Lower lobe of right lung (tissue), 2 donors: ENCODE results near the gene TUBA3D. TPM values are rescaled to one million over a fixed set of nuclear protein-coding genes. Genes with fewer than 3 reads are reported as not detected.
"Not testable (repeated sequence)": the region's sequence is repeated elsewhere in the genome, so short reads cannot be mapped to it uniquely, and the experiment has no call there.

Source experiments
- ATAC-seq, 2 donors: fragments of 200-7000 bp; cut with Tn5 transposase; one replicate each; pipeline ENCODE4 v1.9.1; 2020 to 2022; ENCODE audit warnings: mild to moderate bottlenecking in 2 of 2, moderate library complexity in 2 of 2
- DNase-seq: peaks from one replicate; pipeline ENCODE4 v3.0.0-alpha.2; 2020
- H3K27ac ChIP-seq: fragments of 200-600 bp; one replicate; pipeline ENCODE4 v1.8.0; 2022
- H3K27me3 ChIP-seq: fragments of 200-600 bp; one replicate; pipeline ENCODE4 v1.8.0; 2022; ENCODE audit warnings: low read depth
- H3K36me3 ChIP-seq: fragments of 200-600 bp; one replicate; pipeline ENCODE4 v1.8.0; 2022; ENCODE audit warnings: mild to moderate bottlenecking
- H3K4me1 ChIP-seq: fragments of 200-600 bp; one replicate; pipeline ENCODE4 v1.8.0; 2022
- H3K4me3 ChIP-seq: fragments of 200-600 bp; one replicate; pipeline ENCODE4 v1.8.0; 2022; ENCODE audit warnings: mild to moderate bottlenecking
- H3K9me3 ChIP-seq: fragments of 200-600 bp; one replicate; pipeline ENCODE4 v1.8.0; 2022
- intact Hi-C: fragments of 100-400 bp; cut with DNase I; formaldehyde crosslinking; loops from one replicate; pipeline ENCODE4 v1.11.0; 2022
- total RNA-seq: library from RNA; stranded (reverse); fragmentation: NEBNext Ultra II Directional; extraction: Animal tissue kit (Norgen Biotek cat#: 25700); gene quantifications from one replicate; pipeline ENCODE4 v1.2.1, GENCODE V29; 2021
- TF ChIP-seq, protein P1 (sequence below): fragments of 200-600 bp; IDR thresholded peaks from one replicate; pipeline ENCODE4 v1.8.0; 2022; ENCODE audit warnings: antibody characterized with exemption, mild to moderate bottlenecking
- donor health status: DM: no; HTN: yes; CAD: no; lungs with severe emphysema.

The TUBA3D gene
- total RNA-seq, 1 donor from 2014 or later, result not detected

DNA sequence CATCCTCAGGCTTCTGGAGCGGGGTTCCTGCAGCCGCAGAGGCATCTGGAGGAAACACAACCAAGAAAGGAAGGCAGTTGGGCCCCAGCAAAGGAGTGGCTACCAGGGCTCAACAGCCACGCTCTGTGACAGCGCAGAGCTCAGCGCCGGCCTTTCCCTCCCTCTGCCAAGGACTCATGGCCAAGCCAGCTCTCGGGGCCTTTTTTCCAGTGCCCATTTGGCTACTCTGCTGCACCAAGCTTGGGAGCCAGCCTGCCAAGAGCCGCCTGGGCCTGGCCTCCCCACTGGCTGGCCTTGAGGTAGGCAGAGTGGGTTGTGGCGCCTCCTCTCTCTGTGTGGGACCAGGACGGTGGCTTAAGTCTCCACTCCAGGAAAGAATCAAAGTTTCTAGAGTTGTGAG lies 44.6 kb downstream of the TUBA3D start:
- no peak overlapping the region for H3K27ac ChIP-seq
- DNase-seq, result no peak
- peaks cover 34% of the 10 kb centered on the region for H3K36me3 ChIP-seq
- no peak overlapping the region for H3K4me3 ChIP-seq
- no peaks in the 10 kb centered on the region for H3K9me3 ChIP-seq
- no peaks in the 10 kb centered on the region for H3K27me3 ChIP-seq
- H3K4me1 ChIP-seq, result no peaks in the 10 kb centered on the region
- TF ChIP-seq, protein P1, sequence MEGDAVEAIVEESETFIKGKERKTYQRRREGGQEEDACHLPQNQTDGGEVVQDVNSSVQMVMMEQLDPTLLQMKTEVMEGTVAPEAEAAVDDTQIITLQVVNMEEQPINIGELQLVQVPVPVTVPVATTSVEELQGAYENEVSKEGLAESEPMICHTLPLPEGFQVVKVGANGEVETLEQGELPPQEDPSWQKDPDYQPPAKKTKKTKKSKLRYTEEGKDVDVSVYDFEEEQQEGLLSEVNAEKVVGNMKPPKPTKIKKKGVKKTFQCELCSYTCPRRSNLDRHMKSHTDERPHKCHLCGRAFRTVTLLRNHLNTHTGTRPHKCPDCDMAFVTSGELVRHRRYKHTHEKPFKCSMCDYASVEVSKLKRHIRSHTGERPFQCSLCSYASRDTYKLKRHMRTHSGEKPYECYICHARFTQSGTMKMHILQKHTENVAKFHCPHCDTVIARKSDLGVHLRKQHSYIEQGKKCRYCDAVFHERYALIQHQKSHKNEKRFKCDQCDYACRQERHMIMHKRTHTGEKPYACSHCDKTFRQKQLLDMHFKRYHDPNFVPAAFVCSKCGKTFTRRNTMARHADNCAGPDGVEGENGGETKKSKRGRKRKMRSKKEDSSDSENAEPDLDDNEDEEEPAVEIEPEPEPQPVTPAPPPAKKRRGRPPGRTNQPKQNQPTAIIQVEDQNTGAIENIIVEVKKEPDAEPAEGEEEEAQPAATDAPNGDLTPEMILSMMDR, result no peak
- intact Hi-C loops, result no loop called here
- no peak for ATAC-seq

DNA sequence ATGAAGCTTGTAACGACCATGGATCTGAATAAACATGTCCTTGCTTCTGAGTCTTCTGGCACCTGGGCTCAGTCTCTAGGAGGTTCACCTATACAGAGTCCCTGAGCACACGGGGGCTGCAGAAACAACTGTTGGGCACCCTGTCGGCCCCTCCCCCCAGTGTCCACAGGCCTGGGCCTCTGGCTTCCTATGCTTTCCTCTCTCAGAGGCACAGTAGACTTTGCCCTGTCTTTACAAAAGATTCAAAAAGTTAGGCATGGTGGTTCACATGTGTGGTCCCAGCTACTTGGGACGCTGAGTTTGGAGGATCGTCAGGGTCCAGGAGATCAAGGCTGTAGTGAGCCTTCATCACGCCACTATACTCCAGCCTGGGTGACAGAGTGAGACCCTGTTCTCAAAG lies 45.6 kb downstream of the TUBA3D start:
- H3K4me1 ChIP-seq, H3K27me3 ChIP-seq, intact Hi-C loops, H3K27ac ChIP-seq, ATAC-seq, H3K9me3 ChIP-seq, DNase-seq, H3K4me3 ChIP-seq: not testable (repeated sequence)
- H3K36me3 ChIP-seq, result peaks cover 34% of the 10 kb centered on the region

DNA sequence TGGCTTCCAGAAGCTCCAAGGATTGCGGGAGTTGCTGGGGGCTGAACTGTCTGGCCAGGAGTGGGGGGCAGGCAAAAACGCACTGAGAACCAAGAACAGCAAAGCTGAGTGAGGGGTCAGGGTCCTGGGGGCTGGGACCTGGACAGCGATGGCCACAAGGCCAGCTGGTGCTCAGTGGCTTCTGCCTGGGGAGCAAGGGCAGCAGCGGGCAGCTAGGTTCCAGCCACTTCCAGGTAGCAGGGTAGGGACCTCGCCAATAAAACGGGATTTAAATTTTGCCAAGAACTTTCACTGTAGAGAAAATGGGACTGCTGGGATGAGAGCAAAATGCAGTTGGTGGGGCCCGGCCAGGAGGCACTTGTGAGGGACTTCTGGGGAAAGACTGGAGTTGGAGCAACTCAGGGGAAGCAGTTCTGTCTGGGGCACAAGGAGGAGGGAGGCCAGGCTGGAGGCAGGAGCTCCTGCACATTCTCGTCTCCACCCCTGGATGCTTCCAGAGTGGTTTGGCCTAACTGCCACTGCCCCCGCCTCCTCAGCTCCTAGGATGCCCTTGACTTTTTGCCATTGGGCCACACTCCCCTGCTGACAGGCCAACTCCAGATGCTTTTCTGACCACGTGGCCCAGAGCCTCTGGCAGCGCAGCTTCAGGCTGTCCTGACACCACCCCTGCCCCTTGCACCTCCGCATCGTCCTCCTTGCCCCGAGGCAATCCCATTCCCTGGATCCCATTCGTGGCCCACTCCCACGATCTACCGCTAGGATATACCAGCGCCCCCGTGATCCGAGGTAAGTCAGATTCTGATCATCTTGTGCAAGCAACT lies 46.3 kb downstream of the TUBA3D start:
- Histone ChIP-seq H3K27me3 (no peaks in the 10 kb centered on the region), H3K36me3 (peaks cover 34% of the 10 kb centered on the region), H3K9me3 (no peaks in the 10 kb centered on the region), H3K27ac (no peak overlapping the region), H3K4me3 (no peak overlapping the region), H3K4me1 (peaks cover 2% of the 10 kb centered on the region)
- TF ChIP-seq, protein P1, result no peak
- ATAC-seq (no peak), DNase-seq (no peak)
- intact Hi-C loops, result no loop called here

DNA sequence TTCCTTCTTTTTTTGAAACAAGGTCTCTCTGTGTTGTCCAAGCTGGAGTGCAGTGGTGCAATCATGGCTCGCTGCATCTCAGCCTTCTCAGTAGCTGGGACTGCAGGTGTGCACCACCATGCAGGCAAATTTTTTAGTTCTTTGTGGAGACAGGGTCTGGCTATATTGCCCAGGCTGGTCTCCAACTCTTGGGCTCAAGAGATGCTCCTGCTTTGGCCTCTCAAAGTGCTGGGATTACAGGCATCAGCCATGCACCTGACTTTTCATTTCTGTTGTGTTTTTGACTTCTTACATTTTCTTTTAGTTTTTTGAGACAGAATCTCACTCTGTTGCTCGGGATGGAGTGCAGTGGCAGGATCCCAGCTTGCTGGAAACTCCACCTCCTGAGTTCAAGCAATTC lies 49.3 kb downstream of the TUBA3D start:
- not testable (repeated sequence) for DNase-seq

DNA sequence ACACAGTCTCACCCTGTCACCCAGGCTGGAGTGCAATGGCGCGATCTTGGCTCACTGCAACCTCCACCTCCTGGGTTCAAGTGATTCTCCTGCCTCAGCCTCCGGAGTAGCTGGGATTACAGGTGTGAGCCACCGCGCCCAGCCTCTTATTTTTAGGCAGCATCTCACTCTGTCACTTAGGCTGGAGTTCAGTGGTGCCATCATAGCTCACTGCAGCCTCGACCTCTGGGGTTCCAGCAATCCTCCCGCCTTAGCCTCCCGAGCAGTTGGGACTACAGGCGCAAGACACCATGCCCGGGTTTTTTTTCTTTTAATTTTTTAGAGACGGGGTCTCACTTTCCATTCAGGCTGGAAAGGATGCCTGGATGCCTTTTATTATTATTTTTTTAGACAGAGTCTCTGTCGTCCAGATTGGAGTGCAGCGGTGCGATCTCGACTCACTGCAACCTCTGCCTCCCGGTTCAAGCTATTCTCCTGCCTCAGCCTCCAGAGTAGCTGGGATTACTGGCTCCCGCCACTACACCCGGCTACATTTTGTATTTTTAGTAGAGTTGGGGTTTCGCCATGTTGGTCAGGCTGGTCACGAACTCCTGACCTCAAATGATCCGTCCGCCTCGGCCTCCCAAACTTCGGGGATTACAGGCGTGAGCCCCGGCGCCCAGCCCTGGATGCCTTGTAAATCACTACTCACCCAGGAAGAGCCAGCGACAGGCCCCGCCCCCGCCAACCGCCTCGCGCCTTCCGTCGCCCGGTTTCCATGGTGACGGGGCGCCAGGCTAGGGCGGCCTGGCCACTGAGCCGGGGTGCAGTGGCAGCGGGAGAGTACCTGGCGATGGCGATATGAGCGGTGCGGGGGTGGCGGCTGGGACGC lies 51.4 kb downstream of the TUBA3D start, which contains the start of gene CCDC74A:
TSS of gene CCDC74A (plus strand) at position 758 of the 871 bp plus-strand sequence. CDS start at position 841, 83 bp downstream.
- H3K4me3 ChIP-seq, result peak within 1 kb of the TSS; percentile 48
- H3K9me3 ChIP-seq, result not testable (repeated sequence)
- peak; percentile 86 for DNase-seq

More for the DNA sequence above, 49.3 kb downstream of the TUBA3D start:
- H3K9me3 ChIP-seq, H3K4me1 ChIP-seq, H3K27ac ChIP-seq, intact Hi-C loops, H3K4me3 ChIP-seq, ATAC-seq, H3K36me3 ChIP-seq: not testable (repeated sequence)
- peaks cover 12% of the 10 kb centered on the region for H3K27me3 ChIP-seq

DNA sequence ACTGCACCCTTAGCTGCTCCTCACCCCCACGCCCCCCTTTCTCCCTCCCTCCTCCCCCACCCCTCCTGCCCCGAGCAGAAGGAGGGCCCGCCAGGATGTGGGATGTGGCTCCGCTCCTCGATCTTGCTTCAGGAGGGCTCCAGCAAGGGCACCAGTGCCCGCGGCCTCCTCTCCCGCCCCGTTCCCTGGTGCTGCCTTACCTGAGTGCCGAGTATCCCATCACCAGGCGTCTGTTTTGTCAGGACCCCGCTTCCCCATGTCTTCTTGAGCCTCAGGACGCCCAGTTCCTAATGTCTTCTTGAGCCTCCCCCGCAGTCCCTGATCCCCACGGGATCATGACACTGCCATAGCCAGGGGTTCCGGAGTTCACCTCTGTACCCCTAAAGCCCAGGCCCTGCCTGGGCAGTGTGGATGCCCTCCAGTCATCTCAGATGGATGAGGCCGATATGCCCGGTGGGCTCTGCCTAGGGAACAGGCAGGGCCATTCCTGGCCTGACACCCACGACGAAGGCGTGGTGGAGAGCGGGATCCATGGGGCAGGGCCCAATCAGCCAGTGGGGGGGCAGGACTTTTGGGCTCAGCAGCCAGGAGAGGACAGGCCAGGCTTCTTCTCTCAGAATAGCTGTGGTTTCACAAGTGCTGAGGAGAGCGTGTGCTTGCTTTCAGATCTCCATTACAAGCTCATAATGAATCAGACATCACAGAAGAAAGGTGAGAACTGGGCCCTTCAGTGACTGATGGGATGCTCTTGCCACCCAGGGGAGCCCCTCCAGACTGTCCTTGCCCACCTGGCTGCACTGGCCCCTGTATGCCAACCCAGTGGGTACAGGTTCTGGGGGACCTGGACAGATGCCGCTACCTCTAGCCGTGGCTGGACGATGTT lies 53.3 kb downstream of the TUBA3D start:
- H3K4me1 ChIP-seq, H3K27ac ChIP-seq: not testable (repeated sequence)
- peaks cover 12% of the 10 kb centered on the region for H3K27me3 ChIP-seq

More for the DNA sequence above, 51.4 kb downstream of the TUBA3D start, which contains the start of gene CCDC74A:
- H3K36me3 ChIP-seq, intact Hi-C loops, H3K27ac ChIP-seq, H3K4me1 ChIP-seq: not testable (repeated sequence)
- peaks cover 12% of the 10 kb centered on the region for H3K27me3 ChIP-seq
- ATAC-seq, result peak; percentile 89 to 92

DNA sequence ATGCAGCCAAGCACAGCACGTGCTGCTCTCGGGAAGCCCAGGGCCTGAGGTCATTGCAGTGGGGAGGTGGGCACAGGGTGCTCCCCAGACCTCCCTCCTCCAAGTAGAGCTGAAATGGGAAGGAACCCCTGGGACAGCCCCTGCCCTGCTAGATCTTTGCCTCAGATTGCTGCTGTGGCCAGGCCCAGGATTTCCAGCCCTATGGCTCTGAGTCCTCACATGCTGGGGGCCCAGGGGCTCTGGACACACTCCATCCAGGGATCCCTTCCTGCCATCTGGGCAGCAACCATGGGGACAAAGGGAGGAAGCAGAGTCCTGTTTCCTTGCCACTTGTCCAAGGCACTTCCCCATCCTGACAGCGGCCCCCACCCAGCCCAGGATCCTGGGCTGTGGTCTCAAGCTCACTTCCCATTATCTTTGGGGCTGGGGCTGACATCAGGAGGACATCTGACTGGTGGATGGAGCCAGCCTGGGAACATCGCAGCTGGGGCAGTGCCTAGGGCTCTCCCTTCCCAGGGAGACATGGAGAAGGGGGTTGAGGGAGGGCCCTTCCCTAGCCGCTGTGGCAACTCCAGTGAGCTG lies 54.0 kb downstream of the TUBA3D start:
- H3K4me1 ChIP-seq, ATAC-seq, H3K36me3 ChIP-seq, DNase-seq, H3K27ac ChIP-seq, H3K4me3 ChIP-seq, intact Hi-C loops, H3K9me3 ChIP-seq: not testable (repeated sequence)
- peaks cover 12% of the 10 kb centered on the region for H3K27me3 ChIP-seq

More for the DNA sequence above, 53.3 kb downstream of the TUBA3D start:
- H3K36me3 ChIP-seq, ATAC-seq, DNase-seq, H3K9me3 ChIP-seq, intact Hi-C loops: not testable (repeated sequence)
- H3K4me3 ChIP-seq, result peak overlapping the region; percentile 48

DNA sequence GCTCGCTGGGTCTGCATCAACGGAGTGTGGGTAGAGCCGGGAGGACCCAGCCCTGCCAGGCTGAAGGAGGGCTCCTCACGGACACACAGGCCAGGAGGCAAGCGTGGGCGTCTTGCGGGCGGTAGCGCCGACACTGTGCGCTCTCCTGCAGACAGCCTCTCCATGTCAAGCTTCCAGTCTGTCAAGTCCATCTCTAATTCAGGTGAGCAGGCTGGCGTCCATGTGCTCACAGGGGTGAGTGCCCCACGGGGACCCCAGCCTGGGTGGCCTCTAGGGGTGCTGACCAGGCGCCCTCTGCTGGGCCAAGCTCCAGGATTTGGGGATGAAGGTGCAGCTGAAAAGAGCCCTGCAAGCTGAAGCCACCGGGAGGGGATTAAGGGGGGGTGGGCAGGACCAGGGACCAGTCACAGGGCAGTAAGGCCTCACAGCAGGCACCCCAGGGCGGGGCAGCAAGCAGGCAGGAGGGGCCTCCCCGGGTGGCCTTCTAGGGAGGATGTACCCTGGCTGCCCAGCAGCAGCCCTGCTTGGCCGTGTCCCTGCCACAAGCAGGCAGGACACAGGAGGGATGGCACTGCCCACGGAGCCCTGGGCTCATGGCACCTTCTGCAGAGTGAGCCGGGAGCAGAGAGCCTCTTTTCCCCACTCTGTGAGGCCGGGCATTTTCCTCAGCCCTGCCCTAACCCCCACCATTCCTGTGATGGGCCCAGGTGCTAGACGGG lies 54.9 kb downstream of the TUBA3D start:
- DNase-seq, ATAC-seq, H3K4me3 ChIP-seq, intact Hi-C loops, H3K36me3 ChIP-seq, H3K4me1 ChIP-seq, H3K27ac ChIP-seq, H3K9me3 ChIP-seq: not testable (repeated sequence)
- peaks cover 12% of the 10 kb centered on the region for H3K27me3 ChIP-seq

DNA sequence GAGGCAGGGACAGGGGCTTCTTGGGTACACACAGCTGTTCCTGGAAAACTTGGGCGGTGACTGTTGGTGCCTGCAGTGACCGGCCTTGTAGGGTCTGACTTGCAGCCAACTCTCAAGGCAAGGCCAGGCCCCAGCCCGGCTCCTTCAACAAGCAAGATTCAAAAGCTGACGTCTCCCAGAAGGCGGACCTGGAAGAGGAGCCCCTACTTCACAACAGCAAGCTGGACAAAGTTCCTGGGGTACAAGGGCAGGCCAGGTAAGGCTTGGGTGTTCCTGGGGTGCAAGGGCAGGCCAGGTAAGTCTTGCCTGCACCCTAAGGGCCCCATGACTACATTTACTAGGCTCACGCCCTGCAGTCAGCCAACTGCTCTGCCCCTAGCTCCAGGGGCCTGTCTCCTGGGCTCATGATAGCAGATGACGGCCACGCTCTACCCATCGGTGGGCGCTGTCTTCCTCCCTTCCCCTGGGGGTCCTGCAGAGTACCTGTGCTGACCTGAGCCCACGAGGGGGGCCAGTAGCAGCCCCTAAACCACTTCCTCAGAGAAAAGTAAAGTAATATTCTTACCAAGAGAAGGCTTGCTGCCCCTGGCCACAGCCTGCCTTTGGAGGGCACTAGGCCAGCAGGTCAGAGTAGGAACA lies 55.7 kb downstream of the TUBA3D start:
- H3K36me3 ChIP-seq, intact Hi-C loops, H3K4me3 ChIP-seq, ATAC-seq, H3K9me3 ChIP-seq, DNase-seq, H3K4me1 ChIP-seq, H3K27ac ChIP-seq: not testable (repeated sequence)
- peaks cover 12% of the 10 kb centered on the region for H3K27me3 ChIP-seq
